RWPE2 (cell line): ENCODE data around the gene HDAC10.

Experiments used
- ATAC-seq: fragments of 200-7000 bp; cut with Tn5 transposase; 3 replicates; pipeline ENCODE4 v1.9.1; 2021; ENCODE audit warnings: low read depth
- DNase-seq: peaks from one replicate; pipeline ENCODE4 v3.0.0-alpha.2; 2020; ENCODE audit warnings: low spot score
- H3K27ac ChIP-seq: fragments of 450-650 bp; 2 replicates; pipeline ENCODE4 v1.5.1; 2017; ENCODE audit warnings: mild to moderate bottlenecking; ENCODE audit not compliant: poor library complexity, severe bottlenecking
- H3K27me3 ChIP-seq: fragments of 250-450 bp; sonication (Bioruptor Pico); 2 replicates; pipeline ENCODE4 v1.5.1; 2021; ENCODE audit warnings: mild to moderate bottlenecking, moderate library complexity; ENCODE audit not compliant: insufficient read depth, poor library complexity, severe bottlenecking
- H3K36me3 ChIP-seq: fragments of 250-450 bp; sonication (Bioruptor Pico); 2 replicates; pipeline ENCODE4 v1.5.1; 2020; ENCODE audit warnings: low read depth, mild to moderate bottlenecking, moderate library complexity
- H3K4me1 ChIP-seq: fragments of 250-450 bp; sonication (Bioruptor Pico); 2 replicates; pipeline ENCODE4 v1.5.1; 2021; ENCODE audit warnings: mild to moderate bottlenecking, moderate library complexity; ENCODE audit not compliant: insufficient read depth, poor library complexity, severe bottlenecking
- H3K4me3 ChIP-seq: fragments of 250-450 bp; sonication (Bioruptor Pico); 2 replicates; pipeline ENCODE4 v1.5.1; 2021; ENCODE audit warnings: mild to moderate bottlenecking, moderate library complexity; ENCODE audit not compliant: severe bottlenecking
- H3K9me3 ChIP-seq: fragments of 250-450 bp; sonication (Bioruptor Pico); 2 replicates; pipeline ENCODE4 v1.5.1; 2021; ENCODE audit warnings: mild to moderate bottlenecking, moderate library complexity; ENCODE audit not compliant: severe bottlenecking
- CTCF ChIP-seq: fragments of 450-650 bp; IDR thresholded peaks from one replicate; pipeline ENCODE4 v1.5.1; 2017; ENCODE audit warnings: mild to moderate bottlenecking, moderate library complexity; ENCODE audit not compliant: poor library complexity, severe bottlenecking

HDAC10 gene

DNA sequence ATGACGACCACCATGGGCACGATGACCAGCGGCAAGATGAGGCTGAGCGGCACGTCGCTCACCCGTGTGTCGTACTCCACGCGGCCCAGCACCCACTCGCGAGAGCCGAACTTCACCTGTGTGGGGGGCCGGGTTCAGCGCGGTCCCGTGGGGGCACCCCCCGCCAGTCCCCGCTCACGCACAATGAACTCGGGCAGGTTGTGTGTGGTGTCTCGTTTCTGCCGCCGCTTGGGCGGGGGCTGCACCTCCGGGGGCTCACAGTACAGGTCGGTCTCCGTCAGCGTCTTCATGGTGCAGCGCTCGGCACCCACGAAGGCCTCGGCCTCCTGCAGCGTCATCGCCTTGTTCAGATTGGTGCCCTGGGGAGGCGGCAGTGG lies 30.3 kb upstream of the HDAC10 start:
- no peaks in the 10 kb centered on the region for H3K27me3 ChIP-seq
- ATAC-seq (no peak), DNase-seq (no peak)
- H3K27ac ChIP-seq, result peak overlapping the region; percentile 88
- no peak for TF ChIP-seq CTCF
- H3K4me3 ChIP-seq, result no peak overlapping the region
- H3K36me3 ChIP-seq, result peaks cover 68% of the 10 kb centered on the region
- no peaks in the 10 kb centered on the region for H3K9me3 ChIP-seq
- peaks cover 11% of the 10 kb centered on the region for H3K4me1 ChIP-seq

GRCh38 chr22:50280708-50281383 lies 29.8 kb upstream of the HDAC10 start:
- H3K4me1 ChIP-seq, result peaks cover 11% of the 10 kb centered on the region
- H3K4me3 ChIP-seq, result no peak overlapping the region
- H3K27me3 ChIP-seq, result no peaks in the 10 kb centered on the region
- H3K27ac ChIP-seq, result peak overlapping the region; percentile 88
- peaks cover 68% of the 10 kb centered on the region for H3K36me3 ChIP-seq
- no peak for TF ChIP-seq CTCF
- DNase-seq, result no peak
- H3K9me3 ChIP-seq, result no peaks in the 10 kb centered on the region
- ATAC-seq, result no peak

DNA sequence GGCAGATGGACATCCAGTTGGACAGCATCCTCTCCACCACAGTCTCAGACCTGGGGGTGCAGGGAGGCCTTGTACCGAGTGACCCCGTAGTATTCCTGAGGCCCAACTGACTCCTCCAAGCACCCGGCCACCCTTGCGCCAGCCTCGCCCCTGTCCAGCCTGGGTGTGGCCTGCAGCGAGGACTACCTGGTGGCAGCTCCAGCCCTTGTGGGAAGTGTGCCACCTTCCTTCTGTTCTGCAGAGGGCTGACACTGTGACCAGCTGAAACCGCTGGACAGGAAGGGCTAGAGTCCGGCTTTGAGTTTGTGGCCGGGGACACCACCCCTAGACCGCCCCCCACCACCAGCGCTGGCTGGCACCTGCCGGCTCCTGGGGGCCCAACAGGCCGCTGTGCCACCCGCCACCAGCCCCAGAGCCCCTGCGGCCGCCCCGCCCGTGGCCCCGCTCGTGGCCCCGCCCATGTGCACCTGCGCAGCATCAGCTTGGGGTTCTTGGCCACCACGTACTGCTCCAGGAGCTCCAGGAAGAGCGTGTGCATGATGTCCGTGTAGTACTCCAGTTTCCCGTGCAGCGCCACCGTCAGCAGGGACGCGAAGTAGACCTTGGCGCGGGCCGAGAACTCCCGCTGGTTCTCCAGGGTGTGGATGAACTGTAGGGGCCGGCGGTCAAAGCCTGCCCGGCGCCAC lies 29.1 kb upstream of the HDAC10 start:
- no peak overlapping the region for H3K4me3 ChIP-seq
- no peaks in the 10 kb centered on the region for H3K27me3 ChIP-seq
- peaks cover 73% of the 10 kb centered on the region for H3K36me3 ChIP-seq
- no peak for TF ChIP-seq CTCF
- no peak for DNase-seq
- peaks cover 11% of the 10 kb centered on the region for H3K4me1 ChIP-seq
- ATAC-seq, result no peak
- H3K27ac ChIP-seq, result peak overlapping the region; percentile 3
- H3K9me3 ChIP-seq, result no peaks in the 10 kb centered on the region

DNA sequence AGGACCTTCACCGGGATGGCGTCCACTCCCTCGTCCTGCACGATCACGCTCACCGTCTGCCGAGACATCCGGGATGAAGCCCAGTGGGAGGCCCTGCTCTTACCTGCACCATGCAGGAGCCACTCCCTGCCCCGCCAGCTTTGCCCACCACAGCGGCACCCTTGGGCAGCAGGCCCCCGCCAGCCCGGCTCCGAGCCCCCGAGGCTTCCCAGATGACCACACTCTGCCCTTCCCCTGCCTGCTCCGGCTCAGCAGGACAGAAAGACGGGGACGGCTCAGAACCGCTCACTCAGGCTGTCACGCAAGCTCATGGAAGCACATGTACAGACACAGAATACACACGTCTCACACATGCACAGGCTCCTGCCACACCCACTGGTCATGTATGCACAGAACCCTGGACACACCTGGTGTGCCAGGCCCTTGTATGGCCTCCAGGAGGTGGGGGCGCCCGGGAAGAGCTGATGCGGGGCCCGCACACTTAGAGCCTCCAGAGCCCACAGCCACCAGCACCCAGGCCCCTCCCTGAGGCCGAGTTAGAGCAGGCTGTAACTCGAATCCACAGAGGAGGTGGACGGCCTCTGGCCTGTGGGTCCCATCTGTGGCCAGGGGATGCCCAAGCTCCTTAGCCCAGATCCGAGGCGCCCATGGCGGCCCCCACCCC lies 28.0 kb upstream of the HDAC10 start:
- Histone ChIP-seq H3K27ac (peak overlapping the region; percentile 3), H3K4me3 (no peak overlapping the region), H3K36me3 (peaks cover 78% of the 10 kb centered on the region), H3K4me1 (peaks cover 11% of the 10 kb centered on the region), H3K9me3 (no peaks in the 10 kb centered on the region), H3K27me3 (no peaks in the 10 kb centered on the region)
- no peak for ATAC-seq
- TF ChIP-seq CTCF, result no peak
- no peak for DNase-seq

GRCh38 chr22:50278461-50278860 lies 27.4 kb upstream of the HDAC10 start:
- Histone ChIP-seq H3K9me3 (no peaks in the 10 kb centered on the region), H3K4me3 (no peak overlapping the region), H3K27me3 (no peaks in the 10 kb centered on the region)

More at GRCh38 chr22:50278461-50278860, 27.4 kb upstream of the HDAC10 start:
- no peak for DNase-seq
- peaks cover 81% of the 10 kb centered on the region for H3K36me3 ChIP-seq
- no peak overlapping the region for H3K27ac ChIP-seq
- TF ChIP-seq CTCF, result no peak
- peaks cover 11% of the 10 kb centered on the region for H3K4me1 ChIP-seq
- no peak for ATAC-seq
